ENCODE measurements around the gene NDRG3.
"Not testable (repeated sequence)": the region's sequence is repeated elsewhere in the genome, so short reads cannot be mapped to it uniquely, and the experiment has no call there.

NDRG3 gene

GRCh38 chr20:36638876-36639400 is 107.0 kb downstream of the NDRG3 start:
- not testable (repeated sequence) for DNase-seq

GRCh38 chr20:36634342-36634741 is 111.5 kb downstream of the NDRG3 start:
- DNase-seq, result no peak

GRCh38 chr20:36633285-36633772 is 112.6 kb downstream of the NDRG3 start:
- DNase-seq, result no peak

- no peak for DNase-seq
Observed at GRCh38 chr20:36632487-36633284, 113.2 kb downstream of the NDRG3 start.

- DNase-seq, result no peak
Observed at GRCh38 chr20:36632147-36632486, 113.8 kb downstream of the NDRG3 start.

- no peak for DNase-seq
Observed at GRCh38 chr20:36631646-36632045, 114.2 kb downstream of the NDRG3 start.

GRCh38 chr20:36629719-36630681 is 115.9 kb downstream of the NDRG3 start:
- no peak for DNase-seq

- DNase-seq, result no peak
Observed at GRCh38 chr20:36628076-36628475, 117.8 kb downstream of the NDRG3 start.

- DNase-seq, result no peak
Observed at GRCh38 chr20:36624944-36625324, 121.0 kb downstream of the NDRG3 start.

- DNase-seq, result no peak
Observed at GRCh38 chr20:36624068-36624943, 121.6 kb downstream of the NDRG3 start.

- no peak for DNase-seq
Observed at GRCh38 chr20:36623444-36623843, 122.4 kb downstream of the NDRG3 start.

GRCh38 chr20:36620917-36621316 is 125.0 kb downstream of the NDRG3 start:
- DNase-seq, result no peak

- DNase-seq, result no peak
Observed at GRCh38 chr20:36614781-36615557, 130.9 kb downstream of the NDRG3 start.

GRCh38 chr20:36613974-36614373 is 131.9 kb downstream of the NDRG3 start:
- no peak for DNase-seq

- DNase-seq, result no peak
Observed at GRCh38 chr20:36611625-36612024, 134.3 kb downstream of the NDRG3 start.

- not testable (repeated sequence) for DNase-seq
Observed at GRCh38 chr20:36608388-36608728, 137.5 kb downstream of the NDRG3 start.

- DNase-seq, result no peak
Observed at GRCh38 chr20:36607586-36608387, 138.1 kb downstream of the NDRG3 start.

- DNase-seq, result no peak
Observed at GRCh38 chr20:36606158-36607066, 139.5 kb downstream of the NDRG3 start.

- DNase-seq, result peak; percentile 100
Observed at GRCh38 chr20:36605399-36606157, 140.3 kb downstream of the NDRG3 start, which contains the start of gene RAB5IF. RAB5IF (plus strand) TSS chr20:36605779; CDS start chr20:36605952, 173 bp downstream.
